ENCODE results near the gene NCR2.

DNA sequence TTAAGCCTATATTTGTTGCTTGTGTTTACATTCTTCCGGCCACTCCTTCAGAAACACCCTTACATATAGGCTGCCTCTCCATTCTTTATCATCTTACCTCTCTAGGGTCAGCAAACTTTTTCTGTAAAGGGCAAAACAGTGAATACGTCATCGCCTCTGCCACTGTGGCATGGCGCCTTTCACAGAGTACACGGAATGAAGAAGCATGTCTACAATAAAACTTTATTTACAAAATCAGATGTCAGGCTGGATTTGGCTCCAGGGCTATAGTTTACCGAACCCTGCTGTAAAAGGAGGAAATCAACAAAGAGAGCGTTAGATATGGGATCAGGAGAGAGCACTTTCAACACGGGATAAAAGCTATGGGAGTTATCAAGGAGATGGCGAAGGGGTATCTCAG is 9.3 kb upstream of the NCR2 start:
- TF ChIP-seq CTCF (IDR thresholded peaks at IDR 0.05; ENCODE audit: poor library complexity) = no peak
- no peak for TF ChIP-seq EZH2phosphoT487 (IDR thresholded peaks at IDR 0.05; ENCODE audit: low read depth, severe bottlenecking, unreplicated experiment)
- no peak for TF ChIP-seq EZH2 (IDR thresholded peaks at IDR 0.05; ENCODE audit: borderline replicate concordance)

All from hepatocyte (in vitro differentiated cells).